Mesothelial cell of epicardium (in vitro differentiated cells): Measurements from ENCODE around the gene UVSSA. TPM values are rescaled to one million over a fixed set of nuclear protein-coding genes. Genes with fewer than 3 reads are reported as not detected.
"Not testable (repeated sequence)": the region's sequence is repeated elsewhere in the genome, so short reads cannot be mapped to it uniquely, and the experiment has no call there.

Source experiments
- DNase-seq, 2 experiments: peaks; one replicate each; pipeline ENCODE4 v3.0.0; 2021; ENCODE audit warnings: low spot score in 2 of 2; ENCODE audit not compliant: unreplicated experiment in 2 of 2
- H3K27ac Mint-ChIP-seq: 2 replicates; pipeline ENCODE4 v1.8.0; 2021; ENCODE audit warnings: mixed read lengths
- H3K27me3 Mint-ChIP-seq: 2 replicates; pipeline ENCODE4 v1.8.0; 2021; ENCODE audit warnings: low read depth, mixed read lengths
- H3K36me3 Mint-ChIP-seq: 2 replicates; pipeline ENCODE4 v1.8.0; 2021; ENCODE audit warnings: mixed read lengths
- H3K4me1 Mint-ChIP-seq: 2 replicates; pipeline ENCODE4 v1.8.0; 2021; ENCODE audit warnings: mixed read lengths
- H3K4me3 Mint-ChIP-seq: 2 replicates; pipeline ENCODE4 v1.8.0; 2021; ENCODE audit warnings: mild to moderate bottlenecking, moderate library complexity, mixed read lengths
- H3K9me3 Mint-ChIP-seq: 2 replicates; pipeline ENCODE4 v1.8.0; 2021; ENCODE audit warnings: mixed read lengths
- CTCF ChIP-seq: fragments of 200-600 bp; sonication (generic); IDR thresholded peaks from one replicate; pipeline ENCODE4 v1.5.0; 2021; ENCODE audit warnings: antibody characterized with exemption; ENCODE audit not compliant: unreplicated experiment
- total RNA-seq: library from RNA; stranded (reverse); gene quantifications from 3 replicates; pipeline ENCODE4 v1.2.1, GENCODE V29; 2021

The UVSSA gene
- total RNA-seq, 1 donor from 2014 or later: 62.9 TPM

GRCh38 chr4:1333256-1333655 is 13.8 kb upstream of the UVSSA start:
- Mint-ChIP-seq H3K27ac (no peak overlapping the region), H3K4me1 (no peaks in the 10 kb centered on the region), H3K9me3 (peaks cover 4% of the 10 kb centered on the region), H3K27me3 (no peaks in the 10 kb centered on the region), H3K36me3 (peaks cover 38% of the 10 kb centered on the region), H3K4me3 (no peak overlapping the region)
- TF ChIP-seq CTCF: no peak
- no peak for DNase-seq

- not testable (repeated sequence) for H3K27me3 Mint-ChIP-seq, DNase-seq, H3K4me1 Mint-ChIP-seq, H3K9me3 Mint-ChIP-seq, H3K27ac Mint-ChIP-seq, H3K4me3 Mint-ChIP-seq
- peaks cover 43% of the 10 kb centered on the region for H3K36me3 Mint-ChIP-seq
Measured at GRCh38 chr4:1333851-1334578, 13.0 kb upstream of the UVSSA start.

GRCh38 chr4:1334579-1334895 is 12.5 kb upstream of the UVSSA start:
- TF ChIP-seq CTCF: no peak

GRCh38 chr4:1335193-1335883 is 11.7 kb upstream of the UVSSA start:
- not testable (repeated sequence) for H3K4me1 Mint-ChIP-seq, H3K4me3 Mint-ChIP-seq, DNase-seq, H3K27me3 Mint-ChIP-seq, H3K9me3 Mint-ChIP-seq, H3K27ac Mint-ChIP-seq
- peaks cover 55% of the 10 kb centered on the region for H3K36me3 Mint-ChIP-seq

More at GRCh38 chr4:1334579-1334895, 12.5 kb upstream of the UVSSA start:
- H3K27ac Mint-ChIP-seq: no peak overlapping the region
- DNase-seq: no peak
- H3K9me3 Mint-ChIP-seq: peaks cover 4% of the 10 kb centered on the region
- H3K4me3 Mint-ChIP-seq: no peak overlapping the region
- no peaks in the 10 kb centered on the region for H3K27me3 Mint-ChIP-seq
- H3K36me3 Mint-ChIP-seq: peaks cover 47% of the 10 kb centered on the region
- H3K4me1 Mint-ChIP-seq: no peaks in the 10 kb centered on the region

GRCh38 chr4:1336088-1336491 is 10.9 kb upstream of the UVSSA start:
- H3K9me3 Mint-ChIP-seq: peaks cover 4% of the 10 kb centered on the region
- no peak for TF ChIP-seq CTCF
- DNase-seq: no peak
- H3K4me1 Mint-ChIP-seq: no peaks in the 10 kb centered on the region
- H3K4me3 Mint-ChIP-seq: no peak overlapping the region
- H3K27me3 Mint-ChIP-seq: no peaks in the 10 kb centered on the region
- H3K27ac Mint-ChIP-seq: no peak overlapping the region
- peaks cover 61% of the 10 kb centered on the region for H3K36me3 Mint-ChIP-seq

GRCh38 chr4:1337376-1337831 is 9.6 kb upstream of the UVSSA start:
- Mint-ChIP-seq H3K4me1 (no peaks in the 10 kb centered on the region), H3K27me3 (no peaks in the 10 kb centered on the region), H3K4me3 (no peak overlapping the region), H3K9me3 (peaks cover 4% of the 10 kb centered on the region), H3K36me3 (peaks cover 69% of the 10 kb centered on the region), H3K27ac (no peak overlapping the region)
- no peak for TF ChIP-seq CTCF
- DNase-seq: no peak
